Ascending aorta (tissue), 2 donors: Measurements from ENCODE around the gene ELAVL2. TPM values are rescaled to one million over a fixed set of nuclear protein-coding genes. Genes with fewer than 3 reads are reported as not detected.

Source experiments
- DNase-seq, 2 donors: peaks; one replicate each; pipeline ENCODE4 v3.0.0-alpha.2; 2019; ENCODE audit warnings: low spot score in 2 of 2
- H3K27ac ChIP-seq, 2 donors: fragments of 200-600 bp; sonication (generic); one replicate each; pipeline ENCODE4 v1.5.1; 2016 to 2017; ENCODE audit warnings: mild to moderate bottlenecking in 1 of 2
- H3K27me3 ChIP-seq: fragments of 200-600 bp; sonication (generic); one replicate; pipeline ENCODE4 v1.5.1; 2017
- H3K36me3 ChIP-seq, 2 donors: fragments of 200-600 bp; sonication (generic); one replicate each; pipeline ENCODE4 v1.5.1; 2016
- H3K4me1 ChIP-seq, 2 donors: fragments of 200-600 bp; sonication (generic); one replicate each; pipeline ENCODE4 v1.5.1; 2016 to 2017; ENCODE audit warnings: mild to moderate bottlenecking in 1 of 2
- H3K4me3 ChIP-seq, 2 donors: fragments of 200-600 bp; sonication (generic); one replicate each; pipeline ENCODE4 v1.5.1; 2016 to 2017; ENCODE audit warnings: mild to moderate bottlenecking in 1 of 2
- H3K9me3 ChIP-seq, 2 donors: fragments of 200-600 bp; sonication (generic); one replicate each; pipeline ENCODE4 v1.5.1; 2016
- CTCF ChIP-seq, 3 experiments: fragments of 200-600 bp in 2 of 3; fragments of 450-650 bp in 1 of 3; sonication (generic) in 2 of 3; IDR thresholded peaks; one replicate each; pipeline ENCODE4 v1.5.1; 2016 to 2019; ENCODE audit warnings: antibody characterized with exemption in 3 of 3, mild to moderate bottlenecking in 1 of 3, moderate library complexity in 1 of 3
- intact Hi-C: fragments of 100-400 bp; cut with DNase I; formaldehyde crosslinking; loops from one replicate; pipeline ENCODE4 v1.15.1; 2023
- total RNA-seq: library from RNA; depleted of rRNA; stranded (reverse); fragments of >200 nt; gene quantifications from one replicate; pipeline ENCODE4 v1.1.0, GENCODE V29; 2016

ELAVL2 gene
- total RNA-seq, 1 donor from 2014 or later = not detected

GRCh38 chr9:23747088-23748075 is 78.7 kb downstream of the ELAVL2 start:
- Histone ChIP-seq H3K9me3 (no peaks in the 10 kb centered on the region), H3K36me3 (no peaks in the 10 kb centered on the region), H3K4me1 (no peaks in the 10 kb centered on the region), H3K27ac (no peak overlapping the region), H3K4me3 (no peak overlapping the region), H3K27me3 (no peaks in the 10 kb centered on the region)
- intact Hi-C loops = no loop called here
- TF ChIP-seq CTCF (IDR thresholded peaks at IDR 0.05) = no peak
- DNase-seq = no peak

- Histone ChIP-seq H3K36me3 (no peaks in the 10 kb centered on the region), H3K27ac (no peak overlapping the region), H3K27me3 (no peaks in the 10 kb centered on the region), H3K4me3 (no peak overlapping the region), H3K9me3 (no peaks in the 10 kb centered on the region), H3K4me1 (no peaks in the 10 kb centered on the region)
- no peak for DNase-seq
- intact Hi-C loops = no loop called here
- TF ChIP-seq CTCF (IDR thresholded peaks at IDR 0.05) = no peak
Measured at GRCh38 chr9:23746317-23746716, 79.7 kb downstream of the ELAVL2 start.

- no peaks in the 10 kb centered on the region for H3K36me3 ChIP-seq
- TF ChIP-seq CTCF (IDR thresholded peaks at IDR 0.05) = no peak
- H3K27me3 ChIP-seq = no peaks in the 10 kb centered on the region
- intact Hi-C loops = no loop called here
- no peaks in the 10 kb centered on the region for H3K9me3 ChIP-seq
- H3K4me3 ChIP-seq = no peak overlapping the region
- no peak overlapping the region for H3K27ac ChIP-seq
- no peaks in the 10 kb centered on the region for H3K4me1 ChIP-seq
- DNase-seq = no peak
Measured at GRCh38 chr9:23743036-23743435, 83.0 kb downstream of the ELAVL2 start.

- H3K36me3 ChIP-seq = no peaks in the 10 kb centered on the region
- DNase-seq = no peak
- no peaks in the 10 kb centered on the region for H3K27me3 ChIP-seq
- no peak overlapping the region for H3K4me3 ChIP-seq
- intact Hi-C loops = no loop called here
- no peak overlapping the region for H3K27ac ChIP-seq
- no peaks in the 10 kb centered on the region for H3K9me3 ChIP-seq
- no peaks in the 10 kb centered on the region for H3K4me1 ChIP-seq
- no peak for TF ChIP-seq CTCF (IDR thresholded peaks at IDR 0.05)
Measured at GRCh38 chr9:23741351-23741750, 84.7 kb downstream of the ELAVL2 start.

GRCh38 chr9:23740531-23740930 is 85.5 kb downstream of the ELAVL2 start:
- Histone ChIP-seq H3K36me3 (no peaks in the 10 kb centered on the region), H3K4me3 (no peak overlapping the region), H3K27me3 (no peaks in the 10 kb centered on the region), H3K9me3 (no peaks in the 10 kb centered on the region), H3K27ac (no peak overlapping the region), H3K4me1 (no peaks in the 10 kb centered on the region)
- intact Hi-C loops = no loop called here
- DNase-seq = no peak
- no peak for TF ChIP-seq CTCF (IDR thresholded peaks at IDR 0.05)
